Measurements from ENCODE around the gene COL23A1.

The COL23A1 gene

DNA sequence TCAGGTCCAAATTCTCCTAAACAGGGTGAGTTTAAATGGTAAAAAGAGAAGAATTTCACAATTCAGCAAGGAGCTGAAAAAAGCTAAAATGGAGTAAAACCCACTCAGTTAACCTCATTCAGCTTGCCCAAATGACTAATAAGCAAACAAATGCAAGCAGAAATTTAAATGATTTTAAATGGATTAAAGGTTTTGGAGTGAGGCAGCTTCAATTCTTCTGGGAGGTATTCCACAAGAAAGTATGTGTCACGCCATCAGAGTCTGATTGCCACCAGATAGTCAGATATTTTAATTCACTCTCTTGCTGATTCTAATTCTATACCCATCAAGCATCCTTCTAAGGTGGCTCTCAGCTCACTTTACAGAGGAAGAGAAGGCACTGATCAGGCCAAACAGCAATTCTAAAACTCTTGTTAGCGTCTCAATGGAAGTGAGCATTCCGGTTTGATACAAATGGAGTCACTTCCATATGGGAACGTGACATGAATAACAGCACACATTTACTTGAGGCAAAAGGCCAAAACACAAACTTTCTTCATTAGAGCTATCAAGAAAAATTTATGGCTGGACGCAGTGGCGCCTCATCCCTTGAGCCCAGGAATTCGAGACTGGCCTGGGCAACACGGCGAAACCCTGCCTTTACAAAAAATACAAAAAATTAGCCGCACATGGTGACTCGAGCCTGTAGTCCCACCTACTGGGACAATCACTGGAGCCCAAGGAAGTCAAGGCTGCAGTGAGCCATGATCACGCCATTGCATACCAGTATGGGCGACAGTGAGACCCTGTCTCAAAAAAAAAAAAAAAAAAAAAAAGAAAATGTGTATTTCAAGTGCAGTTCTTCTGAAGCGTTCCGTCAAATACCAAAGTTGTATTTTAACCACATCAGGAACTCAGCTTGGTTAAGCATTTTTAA is 34.7 kb upstream of the COL23A1 start:
- peak overlapping the region; percentile 95 for H3K9ac ChIP-seq (ENCODE audit: low read length)
- no peaks in the 10 kb centered on the region for H3K27me3 ChIP-seq (ENCODE audit: low read depth, low read length)
- no peaks in the 10 kb centered on the region for H3K9me3 ChIP-seq (ENCODE audit: insufficient read depth, low read length)
- H4K20me1 ChIP-seq (ENCODE audit: insufficient read depth, low read length) = peaks cover 27% of the 10 kb centered on the region
- peaks cover 68% of the 10 kb centered on the region for H3K79me2 ChIP-seq (ENCODE audit: low read length)
- no peak overlapping the region for H2AFZ ChIP-seq (ENCODE audit: low read depth, low read length)
- peak overlapping the region; percentile 85 for H3K4me2 ChIP-seq (ENCODE audit: low read length)
- no peak overlapping the region for H3K27ac ChIP-seq (ENCODE audit: low read length)
- TF ChIP-seq EZH2phosphoT487 (IDR thresholded peaks at IDR 0.05; ENCODE audit: low read depth) (no peak), CTCF (IDR thresholded peaks at IDR 0.05; ENCODE audit: low read depth, low read length) (no peak)
- peaks cover 19% of the 10 kb centered on the region for H3K4me1 ChIP-seq (ENCODE audit: low read length)
- peaks cover 26% of the 10 kb centered on the region for H3K36me3 ChIP-seq (replicated peaks; ENCODE audit: low read depth, low read length)
- H3K4me3 ChIP-seq (ENCODE audit: low read length) = peak overlapping the region; percentile 97

- Histone ChIP-seq H3K27ac (ENCODE audit: low read length) (no peak overlapping the region), H3K4me3 (ENCODE audit: low read length) (no peak overlapping the region), H3K9me3 (ENCODE audit: insufficient read depth, low read length) (no peaks in the 10 kb centered on the region), H3K27me3 (ENCODE audit: low read depth, low read length) (no peaks in the 10 kb centered on the region), H4K20me1 (ENCODE audit: insufficient read depth, low read length) (peaks cover 31% of the 10 kb centered on the region), H3K36me3 (replicated peaks; ENCODE audit: low read depth, low read length) (peaks cover 44% of the 10 kb centered on the region), H2AFZ (ENCODE audit: low read depth, low read length) (no peak overlapping the region), H3K79me2 (ENCODE audit: low read length) (peaks cover 73% of the 10 kb centered on the region), H3K9ac (ENCODE audit: low read length) (no peak overlapping the region), H3K4me1 (ENCODE audit: low read length) (peaks cover 19% of the 10 kb centered on the region), H3K4me2 (ENCODE audit: low read length) (no peak overlapping the region)
- TF ChIP-seq CTCF (IDR thresholded peaks at IDR 0.05; ENCODE audit: low read depth, low read length) = no peak
- TF ChIP-seq EZH2phosphoT487 (IDR thresholded peaks at IDR 0.05; ENCODE audit: low read depth) = no peak
These were observed 32.6 kb upstream of the COL23A1 start for GRCh38 chr5:178622679-178623247.

- Histone ChIP-seq H3K36me3 (replicated peaks; ENCODE audit: low read depth, low read length) (peaks cover 71% of the 10 kb centered on the region), H4K20me1 (ENCODE audit: insufficient read depth, low read length) (peaks cover 13% of the 10 kb centered on the region), H2AFZ (ENCODE audit: low read depth, low read length) (no peak overlapping the region), H3K79me2 (ENCODE audit: low read length) (peaks cover 49% of the 10 kb centered on the region), H3K9ac (ENCODE audit: low read length) (no peak overlapping the region), H3K27ac (ENCODE audit: low read length) (no peak overlapping the region), H3K27me3 (ENCODE audit: low read depth, low read length) (no peaks in the 10 kb centered on the region), H3K4me1 (ENCODE audit: low read length) (peaks cover 6% of the 10 kb centered on the region), H3K4me3 (ENCODE audit: low read length) (no peak overlapping the region), H3K9me3 (ENCODE audit: insufficient read depth, low read length) (no peaks in the 10 kb centered on the region), H3K4me2 (ENCODE audit: low read length) (no peak overlapping the region)
- TF ChIP-seq EZH2phosphoT487 (IDR thresholded peaks at IDR 0.05; ENCODE audit: low read depth) (no peak), CTCF (IDR thresholded peaks at IDR 0.05; ENCODE audit: low read depth, low read length) (no peak)
These were observed 29.2 kb upstream of the COL23A1 start for GRCh38 chr5:178619390-178619789.

DNA sequence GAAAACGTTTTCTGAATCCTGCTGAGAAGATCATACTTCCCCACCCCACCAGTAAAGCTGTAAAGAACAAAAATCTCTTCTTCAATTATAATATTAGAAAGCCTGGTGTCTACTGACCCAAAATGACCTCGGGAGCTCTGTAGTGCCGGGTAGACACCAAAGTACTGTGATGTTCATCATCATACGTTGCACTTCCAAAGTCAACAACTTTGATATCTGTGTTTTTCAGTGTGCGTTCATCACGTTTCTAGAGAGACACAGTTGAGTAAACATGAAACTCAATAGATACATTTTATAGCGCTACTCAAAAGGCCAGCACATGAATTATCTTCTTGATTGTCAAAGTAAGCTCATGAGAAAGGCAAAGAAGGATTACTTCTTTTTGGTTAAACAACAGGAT is 22.1 kb upstream of the COL23A1 start:
- Histone ChIP-seq H3K79me2 (ENCODE audit: low read length) (peaks cover 2% of the 10 kb centered on the region), H3K36me3 (replicated peaks; ENCODE audit: low read depth, low read length) (peaks cover 76% of the 10 kb centered on the region)
- TF ChIP-seq CTCF (IDR thresholded peaks at IDR 0.05; ENCODE audit: low read depth, low read length) (no peak), EZH2phosphoT487 (IDR thresholded peaks at IDR 0.05; ENCODE audit: low read depth) (no peak)

More for the DNA sequence above, 22.1 kb upstream of the COL23A1 start:
- Histone ChIP-seq H4K20me1 (ENCODE audit: insufficient read depth, low read length) (peaks cover 5% of the 10 kb centered on the region; the same call in 1 of the 2 replicates), H3K9ac (ENCODE audit: low read length) (no peak overlapping the region), H3K27me3 (ENCODE audit: low read depth, low read length) (no peaks in the 10 kb centered on the region), H2AFZ (ENCODE audit: low read depth, low read length) (no peak overlapping the region), H3K4me3 (ENCODE audit: low read length) (no peak overlapping the region), H3K4me1 (ENCODE audit: low read length) (no peaks in the 10 kb centered on the region), H3K9me3 (ENCODE audit: insufficient read depth, low read length) (no peaks in the 10 kb centered on the region), H3K4me2 (ENCODE audit: low read length) (no peak overlapping the region), H3K27ac (ENCODE audit: low read length) (no peak overlapping the region)

Data from OCI-LY3 (cell line).